Measurements from ENCODE around the gene RPS16.

RPS16 gene

GRCh38 chr19:39408392-39409207, 27.1 kb downstream of the RPS16 start:
- CTCF ChIA-PET, result interaction anchor here (0.6 to 4.6 kb wide), 8 partner anchors 11 to 97 kb away, joined by 3 to 41 read pairs (median 3); no protein-coding TSS in a partner anchor
- H3K36me3 ChIP-seq (ENCODE audit: control insufficient read depth in 2 of 2, insufficient read depth in 1 of 2, low read length in 2 of 2), result peaks cover 0 to 3% of the 10 kb centered on the region in 2 experiments; a peak in 1 of 3 replicates
- H3K27ac ChIP-seq (ENCODE audit: extremely low read depth, low read depth, low read length), result peak overlapping the region; percentile 29; the same call in 1 of the 2 replicates
- peaks cover 44% of the 10 kb centered on the region for H3K4me1 ChIP-seq (ENCODE audit: control insufficient read depth, insufficient read depth, low read length)
- no peak overlapping the region for H3K4me3 ChIP-seq (ENCODE audit: low read depth, low read length)
- H3K9me3 ChIP-seq (ENCODE audit: control insufficient read depth, insufficient read depth, low read depth, low read length), result no peaks in the 10 kb centered on the region
- POLR2A ChIA-PET, result interaction anchor here (0.6 to 11.2 kb wide), 7 partner anchors 10 to 82 kb away, joined by 3 to 175 read pairs (median 10); partner anchors contain the start of genes MED29, PAF1, RPS16 and TIMM50
- TF ChIP-seq ZNF221 (tag by site-specific recombination; IDR thresholded peaks at IDR 0.05; ENCODE audit: borderline replicate concordance) (no peak), BCL11A (tag by site-specific recombination; IDR thresholded peaks at IDR 0.05; ENCODE audit: low read depth) (0 out of 2 replicates have a peak, but pooled peaks have one; percentile 30), ZNF521 (tag by site-specific recombination; IDR thresholded peaks at IDR 0.05) (no peak), ZNF629 (tag by site-specific recombination; IDR thresholded peaks at IDR 0.05) (no peak), ZNF596 (tag by site-specific recombination; IDR thresholded peaks at IDR 0.05) (peak; percentile 38; the same call in 1 of the 2 replicates), ZNF37A (tag by site-specific recombination; IDR thresholded peaks at IDR 0.05) (no peak), ZNF133 (tag by site-specific recombination; IDR thresholded peaks at IDR 0.05) (no peak), ZNF223 (tag by site-specific recombination; IDR thresholded peaks at IDR 0.05) (no peak), ZNF639 (tag by site-specific recombination; IDR thresholded peaks at IDR 0.05) (no peak), ZNF423 (tag by site-specific recombination; IDR thresholded peaks at IDR 0.05) (no peak), ZNF121 (tag by site-specific recombination; IDR thresholded peaks at IDR 0.05) (no peak), ZNF623 (tag by site-specific recombination; IDR thresholded peaks at IDR 0.05) (no peak), ZNF202 (tag by site-specific recombination; IDR thresholded peaks at IDR 0.05; ENCODE audit: borderline replicate concordance) (no peak), CTCF (tag by site-specific recombination; IDR thresholded peaks at IDR 0.05) (no peak), ZNF843 (tag by site-specific recombination; IDR thresholded peaks at IDR 0.05) (no peak), ZNF514 (tag by site-specific recombination; IDR thresholded peaks at IDR 0.05) (no peak), ZNF362 (tag by site-specific recombination; IDR thresholded peaks at IDR 0.05) (no peak), ZNF677 (tag by site-specific recombination; IDR thresholded peaks at IDR 0.05) (no peak), ZNF18 (tag by site-specific recombination; IDR thresholded peaks at IDR 0.05) (no peak), ZFHX2 (tag by site-specific recombination; conservative IDR thresholded peaks at IDR 0.05) (no peak), WT1 (tag by site-specific recombination; IDR thresholded peaks at IDR 0.05) (peak; percentile 46; the same call in 1 of the 2 replicates), MZF1 (tag by site-specific recombination; IDR thresholded peaks at IDR 0.05; ENCODE audit: borderline replicate concordance) (peak; percentile 79), ZBTB8A (tag by site-specific recombination; IDR thresholded peaks at IDR 0.05) (no peak), ZNF549 (tag by site-specific recombination; IDR thresholded peaks at IDR 0.05) (no peak)
- TF ChIP-seq, protein P1, sequence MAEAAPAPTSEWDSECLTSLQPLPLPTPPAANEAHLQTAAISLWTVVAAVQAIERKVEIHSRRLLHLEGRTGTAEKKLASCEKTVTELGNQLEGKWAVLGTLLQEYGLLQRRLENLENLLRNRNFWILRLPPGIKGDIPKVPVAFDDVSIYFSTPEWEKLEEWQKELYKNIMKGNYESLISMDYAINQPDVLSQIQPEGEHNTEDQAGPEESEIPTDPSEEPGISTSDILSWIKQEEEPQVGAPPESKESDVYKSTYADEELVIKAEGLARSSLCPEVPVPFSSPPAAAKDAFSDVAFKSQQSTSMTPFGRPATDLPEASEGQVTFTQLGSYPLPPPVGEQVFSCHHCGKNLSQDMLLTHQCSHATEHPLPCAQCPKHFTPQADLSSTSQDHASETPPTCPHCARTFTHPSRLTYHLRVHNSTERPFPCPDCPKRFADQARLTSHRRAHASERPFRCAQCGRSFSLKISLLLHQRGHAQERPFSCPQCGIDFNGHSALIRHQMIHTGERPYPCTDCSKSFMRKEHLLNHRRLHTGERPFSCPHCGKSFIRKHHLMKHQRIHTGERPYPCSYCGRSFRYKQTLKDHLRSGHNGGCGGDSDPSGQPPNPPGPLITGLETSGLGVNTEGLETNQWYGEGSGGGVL (tag by site-specific recombination; IDR thresholded peaks at IDR 0.05), result peak; percentile 94
- TF ChIP-seq, protein P2, sequence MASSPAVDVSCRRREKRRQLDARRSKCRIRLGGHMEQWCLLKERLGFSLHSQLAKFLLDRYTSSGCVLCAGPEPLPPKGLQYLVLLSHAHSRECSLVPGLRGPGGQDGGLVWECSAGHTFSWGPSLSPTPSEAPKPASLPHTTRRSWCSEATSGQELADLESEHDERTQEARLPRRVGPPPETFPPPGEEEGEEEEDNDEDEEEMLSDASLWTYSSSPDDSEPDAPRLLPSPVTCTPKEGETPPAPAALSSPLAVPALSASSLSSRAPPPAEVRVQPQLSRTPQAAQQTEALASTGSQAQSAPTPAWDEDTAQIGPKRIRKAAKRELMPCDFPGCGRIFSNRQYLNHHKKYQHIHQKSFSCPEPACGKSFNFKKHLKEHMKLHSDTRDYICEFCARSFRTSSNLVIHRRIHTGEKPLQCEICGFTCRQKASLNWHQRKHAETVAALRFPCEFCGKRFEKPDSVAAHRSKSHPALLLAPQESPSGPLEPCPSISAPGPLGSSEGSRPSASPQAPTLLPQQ (tag by site-specific recombination; IDR thresholded peaks at IDR 0.05), result no peak
